ENCODE data around the gene C5orf52.
"Not testable (repeated sequence)": the region's sequence is repeated elsewhere in the genome, so short reads cannot be mapped to it uniquely, and the experiment has no call there.

The C5orf52 gene

GRCh38 chr5:157722895-157723294 lies 51.6 kb downstream of the C5orf52 start:
- not testable (repeated sequence) for DNase-seq (ENCODE audit: low read depth, low spot score)

GRCh38 chr5:157726607-157727006 lies 55.3 kb downstream of the C5orf52 start:
- not testable (repeated sequence) for DNase-seq (ENCODE audit: low read depth, low spot score)

- not testable (repeated sequence) for DNase-seq (ENCODE audit: low read depth, low spot score)
Measured at GRCh38 chr5:157727858-157728257, 56.5 kb downstream of the C5orf52 start.

All from smooth muscle cell of the brain vasculature (primary cell).